K562 (cell line): ENCODE measurements around the gene MYL10. TPM values are rescaled to one million over a fixed set of nuclear protein-coding genes. Genes with fewer than 3 reads are reported as not detected.
A peak's percentile ranks its signal among the peaks of the same experiment; 100 is the strongest.

Experiments
- ATAC-seq: fragments of 200-7000 bp; cut with Tn5 transposase; 3 replicates; pipeline ENCODE4 v1.9.1; 2020; ENCODE audit warnings: moderate library complexity
- BruUV-seq: library from RNA; stranded (reverse); fragments of 400-500 nt; replicated peaks from 2 replicates; lab custom pipeline; 2021; lab: Mats Ljungman, UMichigan
- CTCF ChIA-PET: fragments of 300-600 bp; formaldehyde crosslinking; extraction: SDS; loops from one replicate; lab custom pipeline; 2021; ENCODE audit warnings: low intra/inter-chr PET ratio; lab: Yijun Ruan, JAX
- POLR2A ChIA-PET: fragments of 300-600, 350-650 bp; sonication (Branson Sonifier 250); formaldehyde crosslinking; extraction: SDS; loops from one replicate; lab custom pipeline; 2021; ENCODE audit warnings: antibody characterized with exemption, inconsistent platforms; lab: Yijun Ruan, JAX
- DNase-seq, 4 experiments: peaks; one replicate each; pipeline versions ENCODE4 v3.0.0 to v3.0.0-alpha.2; 2011 to 2018; ENCODE audit warnings: low spot score in 3 of 4, mixed read lengths in 3 of 4; ENCODE audit errors: extremely low read depth in 1 of 4
- FAIRE-seq: peaks from 2 replicates; lab custom pipeline; 2011; peaks lifted over from hg19 to GRCh38; lab: Jason Lieb, UNC
- H2AFZ ChIP-seq: 2 replicates; pipeline ENCODE4 v1.6.0; 2011; ENCODE audit warnings: low read depth, low read length, control low read depth, inconsistent platforms
- H3K27ac ChIP-seq: fragments of 200-600 bp; 3 replicates; pipeline ENCODE4 v1.8.0; 2011; ENCODE audit warnings: low read depth, mild to moderate bottlenecking, control low read depth, inconsistent platforms, low read length, moderate library complexity, mixed read lengths; ENCODE audit errors: extremely low read depth
- H3K27me3 ChIP-seq, 2 experiments: fragments of 300-600 bp in 1 of 2; 2 replicates in 1 of 2; 3 replicates in 1 of 2; pipeline versions ENCODE4 v1.6.0 to v1.8.0; 2011; ENCODE audit warnings: inconsistent platforms in 2 of 2, low read length in 2 of 2, mild to moderate bottlenecking in 1 of 2, mixed read lengths in 1 of 2, moderate library complexity in 1 of 2; ENCODE audit not compliant: control insufficient read depth in 2 of 2, insufficient read depth in 2 of 2
- H3K36me3 ChIP-seq: fragments of 300-600 bp; 3 replicates; pipeline ENCODE4 v1.8.0; 2011; ENCODE audit warnings: mild to moderate bottlenecking, low read length, inconsistent platforms; ENCODE audit not compliant: control insufficient read depth, insufficient read depth
- H3K4me1 ChIP-seq, 2 experiments: fragments of 200-600 bp in 1 of 2; replicated peaks in 1 of 2; 2 replicates in 1 of 2; 3 replicates in 1 of 2; pipeline versions ENCODE4 v1.5.1 to v1.8.0; 2011; ENCODE audit warnings: inconsistent platforms in 2 of 2, low read length in 2 of 2, mild to moderate bottlenecking in 1 of 2, mixed read lengths in 1 of 2, moderate library complexity in 1 of 2; ENCODE audit not compliant: control insufficient read depth in 2 of 2, insufficient read depth in 2 of 2
- H3K4me2 ChIP-seq: 2 replicates; pipeline ENCODE4 v1.6.1; 2011; ENCODE audit warnings: low read length, control low read depth, inconsistent platforms, mixed read lengths; ENCODE audit not compliant: insufficient read depth
- H3K4me3 ChIP-seq: fragments of 200-600 bp; sonication (generic), shearing (Covaris generic); 2 replicates; pipeline ENCODE4 v1.5.1; 2016; ENCODE audit warnings: control low read depth, inconsistent platforms
- H3K79me2 ChIP-seq: fragments of 200-600 bp; 3 replicates; pipeline ENCODE4 v1.8.0; 2011; ENCODE audit warnings: low read length, inconsistent platforms; ENCODE audit not compliant: control insufficient read depth, insufficient read depth
- H3K9ac ChIP-seq, 2 experiments: 2 replicates each; pipeline versions ENCODE4 v1.6.0 to v1.6.1; 2011; ENCODE audit warnings: low read depth in 2 of 2, low read length in 2 of 2, control low read depth in 1 of 2, inconsistent platforms in 1 of 2, mild to moderate bottlenecking in 1 of 2, mixed read lengths in 1 of 2; ENCODE audit not compliant: insufficient read depth in 1 of 2
- H3K9me1 ChIP-seq: one replicate; pipeline ENCODE4 v1.6.0; 2011; ENCODE audit warnings: inconsistent platforms, mild to moderate bottlenecking, low read length, moderate library complexity; ENCODE audit not compliant: control insufficient read depth, insufficient read depth
- H3K9me3 ChIP-seq: replicated peaks from 2 replicates; pipeline ENCODE4 v1.5.1; 2011; ENCODE audit warnings: low read depth, low read length, inconsistent platforms; ENCODE audit not compliant: control insufficient read depth, insufficient read depth
- H4K20me1 ChIP-seq: replicated peaks from 2 replicates; pipeline ENCODE4 v1.6.1; 2011; ENCODE audit warnings: low read length, inconsistent platforms, mixed read lengths; ENCODE audit not compliant: control insufficient read depth, insufficient read depth
- CGGBP1 ChIP-seq: fragments of 250-450 bp; sonication (Bioruptor Pico); IDR thresholded peaks from 2 replicates; pipeline ENCODE4 v1.9.0; 2021; ENCODE audit warnings: mild to moderate bottlenecking
- ZNF512 ChIP-seq: IDR thresholded peaks from 2 replicates; pipeline ENCODE4 v1.6.1; 2016; ENCODE audit warnings: missing genetic modification characterization, missing compliant biosample characterization
- WGBS: fragments of 100-300 bp; shearing (Covaris generic); methylation state at CpG from one replicate; pipeline ENCODE4 v1.1.6; 2016; ENCODE audit warnings: low coverage, mixed read lengths; ENCODE audit not compliant: insufficient coverage; ENCODE audit errors: missing lambda C conversion rate; 5-methylcytosine and 5-hydroxymethylcytosine counted together
- in situ Hi-C: fragments of 300-500 bp; cut with MboI; formaldehyde crosslinking; loops from 4 replicates; pipeline ENCODE4 v1.15.0; 2018; ENCODE audit warnings: inconsistent platforms, mixed read lengths
- intact Hi-C: fragments of 100-400 bp; cut with micrococcal nuclease; formaldehyde crosslinking; loops from 2 replicates; pipeline ENCODE4 v1.14.2; 2022
- polyA plus RNA-seq, 8 experiments: library from polyadenylated mRNA; depleted of rRNA in 4 of 8; stranded (reverse) in 5 of 8; unstranded in 3 of 8; fragments of >200 nt; fragmentation: Nextera tagmentation in 2 of 8; fragmentation: Illumina TruSeq in 1 of 8; extraction: Ambion mirVana in 2 of 8; extraction: Trizol in 1 of 8; gene quantifications; 2 replicates each; pipeline versions ENCODE4 v1.2.1 to v1.2.3, GENCODE V29; 2011 to 2014; ENCODE audit warnings: inconsistent platforms in 1 of 8, missing spikeins in 1 of 8
- total RNA-seq, 7 experiments: library from RNA; depleted of rRNA in 6 of 7; stranded (reverse); fragments of >200 nt in 6 of 7; fragmentation: Illumina TruSeq in 2 of 7; extraction: Trizol in 2 of 7; gene quantifications; 2 replicates each; pipeline versions ENCODE4 v1.2.1 to v1.2.3, GENCODE V29; 2011 to 2021; ENCODE audit warnings: low replicate concordance in 1 of 7

MYL10 gene
- total and polyA plus RNA-seq, 9 of the 15 experiments (the other 6 are each of a cell fraction or from before 2014, with no cell fraction given): not detected

- peaks cover 25 to 49% of the 10 kb centered on the region in 2 experiments for H3K27me3 ChIP-seq
- ChIA-PET POLR2A (interaction anchor here (0.6 kb wide), 2 partner anchors 12 to 250 kb away, joined by 3 to 5 read pairs; no protein-coding TSS in a partner anchor), CTCF (no interaction called here)
- no peaks in the 10 kb centered on the region for H3K9me3 ChIP-seq
- H2AFZ ChIP-seq: no peak overlapping the region
- H3K9me1 ChIP-seq: no peaks in the 10 kb centered on the region
- FAIRE-seq: no peak
- in situ Hi-C loops: no loop called here
- DNase-seq: no peak
- H3K4me1 ChIP-seq: peaks cover 0 to 5% of the 10 kb centered on the region in 2 experiments; a peak in 1 of 5 replicates
- ATAC-seq: peak; percentile 55
- BruUV-seq: no TSS peak
- no peak overlapping the region for H3K4me2 ChIP-seq
- H3K9ac ChIP-seq: 0 out of 4 replicates have a peak overlapping the region, but pooled peaks of 1 of the 2 experiments have one; percentile 39
- no peaks in the 10 kb centered on the region for H3K79me2 ChIP-seq
- H3K4me3 ChIP-seq: no peak overlapping the region
- TF ChIP-seq ZNF512 (tag) (0 out of 2 replicates have a peak, but pooled peaks have one; percentile 46), CGGBP1 (CRISPR knock-in tag) (no peak)
- intact Hi-C loops: no loop called here
- peaks cover 19% of the 10 kb centered on the region; the same call in 1 of the 2 replicates for H4K20me1 ChIP-seq
- no peak overlapping the region; the same call in 2 of the 3 replicates for H3K27ac ChIP-seq
- H3K36me3 ChIP-seq: no peaks in the 10 kb centered on the region
- under 1% methylated on average over 12 of the region's 12 CpGs for WGBS
Observed at GRCh38 chr7:101608772-101609713, 20.1 kb downstream of the MYL10 start.
